ENCODE results near the gene FRK. TPM values are rescaled to one million over a fixed set of nuclear protein-coding genes. Genes with fewer than 3 reads are reported as not detected.
A peak's percentile ranks its signal among the peaks of the same experiment; 100 is the strongest.

The FRK gene
- total RNA-seq, 1 donor from 2014 or later, result 7.3 TPM

- DNase-seq (ENCODE audit: missing footprints) (no peak), ATAC-seq (no peak)
- intact Hi-C loops (cut with DNase I), result no loop called here
Observed at GRCh38 chr6:116083052-116083451, 22.4 kb upstream of the FRK start.

- no peak for ATAC-seq
- intact Hi-C loops (cut with DNase I), result no loop called here
Observed at GRCh38 chr6:116078945-116079344, 18.3 kb upstream of the FRK start.

GRCh38 chr6:116078522-116078921 is 17.8 kb upstream of the FRK start:
- ATAC-seq (no peak), DNase-seq (ENCODE audit: missing footprints) (no peak)
- intact Hi-C loops (cut with DNase I), result no loop called here

More at GRCh38 chr6:116078945-116079344, 18.3 kb upstream of the FRK start:
- DNase-seq (ENCODE audit: missing footprints), result no peak

GRCh38 chr6:116074732-116075390 is 14.2 kb upstream of the FRK start:
- intact Hi-C loops (cut with DNase I), result no loop called here
- ATAC-seq, result no peak

DNA sequence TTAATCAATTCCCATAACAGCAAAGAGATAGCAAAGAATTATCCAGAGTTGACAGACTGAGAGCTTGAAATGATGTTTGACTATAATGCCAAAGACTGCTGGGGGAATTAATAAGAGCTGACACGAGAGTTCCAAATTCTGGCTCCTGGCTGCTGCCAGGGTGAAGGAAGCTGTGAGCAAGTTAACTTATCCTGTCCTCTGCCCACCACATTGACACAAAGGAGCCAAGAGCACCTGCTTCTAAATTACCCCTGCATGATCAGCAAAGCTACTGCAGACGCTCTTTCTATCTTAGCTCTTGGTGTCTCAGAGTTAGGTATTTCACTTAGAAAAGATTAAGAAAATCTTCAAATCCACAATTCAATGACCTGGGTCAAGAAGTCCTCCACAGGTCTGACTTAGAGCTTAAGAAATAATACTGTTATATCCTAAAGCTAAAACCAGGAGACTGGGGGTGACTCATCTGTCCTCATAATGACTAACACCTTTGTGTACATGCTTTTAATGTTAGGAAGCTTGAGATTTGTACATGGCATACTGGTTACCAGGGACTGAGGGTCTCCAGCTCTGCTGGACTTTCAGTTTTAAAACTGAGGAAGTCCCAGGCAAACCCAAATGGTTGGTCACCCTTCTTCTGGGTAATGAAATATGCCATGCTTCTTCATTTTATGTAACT is 13.2 kb upstream of the FRK start:
- ATAC-seq (no peak), DNase-seq (ENCODE audit: missing footprints) (no peak)
- intact Hi-C loops (cut with DNase I), result no loop called here

More at GRCh38 chr6:116074732-116075390, 14.2 kb upstream of the FRK start:
- DNase-seq (ENCODE audit: missing footprints), result no peak

- intact Hi-C loops (cut with DNase I), result no loop called here
- no peak for ATAC-seq
- DNase-seq (ENCODE audit: missing footprints), result no peak
Observed at GRCh38 chr6:116072368-116072767, 11.7 kb upstream of the FRK start.

GRCh38 chr6:116070616-116071389 is 10.1 kb upstream of the FRK start:
- ATAC-seq (no peak), DNase-seq (ENCODE audit: missing footprints) (no peak)
- intact Hi-C loops (cut with DNase I), result no loop called here

GRCh38 chr6:116070101-116070500 is 9.4 kb upstream of the FRK start:
- no peak for ATAC-seq

GRCh38 chr6:116066789-116067188 is 6.1 kb upstream of the FRK start:
- no peak for DNase-seq (ENCODE audit: missing footprints)
- intact Hi-C loops (cut with DNase I), result no loop called here
- ATAC-seq, result no peak

More at GRCh38 chr6:116070101-116070500, 9.4 kb upstream of the FRK start:
- no peak for DNase-seq (ENCODE audit: missing footprints)
- intact Hi-C loops (cut with DNase I), result no loop called here

DNA sequence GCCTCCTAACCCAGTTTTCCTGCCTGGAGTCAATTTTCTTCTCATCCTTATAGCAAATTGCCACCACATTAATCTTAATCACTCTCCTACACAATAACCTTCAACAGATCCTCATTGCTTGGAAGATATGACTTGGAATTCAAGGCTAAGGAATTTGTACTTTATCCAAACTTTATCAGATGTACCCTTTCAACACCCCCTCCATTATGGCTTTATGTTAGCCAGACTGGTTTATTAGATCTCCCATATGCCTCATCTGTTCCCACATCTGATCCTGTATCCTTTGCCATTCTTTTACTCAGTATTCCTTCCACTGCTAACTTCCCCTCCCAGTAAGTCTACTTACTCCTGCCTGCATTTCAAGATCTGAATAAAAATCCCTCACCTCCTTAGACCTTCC is 4.0 kb upstream of the FRK start:
- intact Hi-C loops (cut with DNase I), result no loop called here
- ATAC-seq (no peak), DNase-seq (ENCODE audit: missing footprints) (no peak)

DNA sequence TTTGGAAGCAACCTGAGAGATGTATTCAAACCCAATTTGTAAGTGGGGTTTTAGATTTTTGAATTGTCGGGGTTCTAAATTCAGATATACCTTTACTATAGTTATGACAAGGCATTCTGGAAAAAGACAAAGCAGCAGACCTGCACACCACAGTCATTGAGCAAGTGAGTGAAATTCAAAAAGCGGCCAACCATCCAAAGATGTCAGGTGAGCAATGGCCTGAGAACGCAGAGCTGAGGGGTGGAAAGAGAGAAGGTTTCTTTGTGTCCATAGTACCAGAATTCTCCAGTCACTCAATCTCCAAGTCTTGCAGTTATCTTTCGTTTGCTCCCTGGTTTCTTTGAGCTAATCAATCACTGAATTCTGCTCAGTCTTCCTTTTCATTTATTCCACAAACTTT is 1.8 kb upstream of the FRK start:
- intact Hi-C loops (cut with DNase I), result no loop called here
- ATAC-seq (no peak), DNase-seq (ENCODE audit: missing footprints) (no peak)

DNA sequence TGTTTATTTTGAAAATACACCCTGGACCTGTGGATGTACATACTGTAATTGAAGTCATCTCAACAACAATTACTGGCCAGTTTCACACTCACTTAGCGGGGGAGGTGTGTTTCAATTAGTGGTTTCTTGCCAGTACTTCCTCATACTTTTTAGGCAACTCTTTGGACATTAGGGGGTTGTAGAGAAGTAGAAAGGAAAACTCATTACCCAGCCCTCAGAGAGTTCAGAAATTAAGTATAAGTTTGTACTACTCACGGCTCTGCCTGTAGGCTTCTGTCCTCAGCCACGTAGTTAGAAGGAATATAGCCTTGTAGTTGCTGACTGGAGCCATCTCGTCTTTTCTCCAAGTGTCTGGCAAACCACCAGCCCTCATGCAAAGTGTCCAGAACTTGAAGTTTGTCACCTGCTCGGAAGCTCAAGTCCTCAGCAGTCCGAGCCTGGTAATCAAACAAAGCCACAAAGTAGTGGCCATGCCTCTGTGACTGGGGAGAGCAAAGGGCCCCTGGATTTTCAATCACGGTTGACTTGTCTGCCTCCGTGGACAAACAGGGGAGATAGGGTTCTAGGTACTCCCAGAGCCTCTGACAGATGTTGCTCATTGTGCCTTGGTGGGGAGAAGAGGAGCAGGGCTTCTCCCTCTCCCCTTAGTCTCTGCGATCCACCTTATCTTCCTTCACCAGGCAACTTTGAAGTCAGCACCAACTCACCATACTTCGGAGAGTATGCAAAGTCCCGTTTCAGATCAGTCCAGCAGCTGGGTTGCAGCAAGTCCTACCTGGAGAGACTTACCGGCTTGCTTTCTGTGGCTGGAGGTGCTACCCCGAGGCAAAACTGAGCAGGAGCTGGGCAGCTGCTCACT is 749 bp downstream of the FRK start:
- ATAC-seq, result peak; percentile 26
- DNase-seq (ENCODE audit: missing footprints), result no peak
- intact Hi-C loops (cut with DNase I), result no loop called here

DNA sequence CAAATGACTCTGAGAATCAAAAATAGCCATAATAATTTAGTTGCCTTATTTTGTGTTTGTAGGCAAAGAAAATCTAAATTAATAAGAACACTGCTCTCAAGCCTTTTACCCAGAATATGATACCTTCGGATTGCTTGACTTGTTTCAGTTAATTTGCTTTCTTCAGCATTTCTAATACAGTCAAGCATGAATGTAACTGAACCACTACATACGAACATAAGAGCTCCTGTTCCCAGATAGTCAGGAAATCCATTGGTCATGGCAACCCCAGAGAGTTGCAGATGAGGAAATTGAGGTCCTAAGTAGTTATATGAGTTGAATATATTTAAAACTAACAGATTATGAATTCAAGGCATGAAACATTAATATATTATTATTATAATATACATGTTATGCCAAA is 2.9 kb downstream of the FRK start:
- intact Hi-C loops (cut with DNase I), result no loop called here
- ATAC-seq, result no peak
- DNase-seq (ENCODE audit: missing footprints), result no peak

GRCh38 chr6:116055513-116055912 is 5.2 kb downstream of the FRK start:
- intact Hi-C loops (cut with DNase I), result no loop called here
- no peak for DNase-seq (ENCODE audit: missing footprints)
- no peak for ATAC-seq

DNA sequence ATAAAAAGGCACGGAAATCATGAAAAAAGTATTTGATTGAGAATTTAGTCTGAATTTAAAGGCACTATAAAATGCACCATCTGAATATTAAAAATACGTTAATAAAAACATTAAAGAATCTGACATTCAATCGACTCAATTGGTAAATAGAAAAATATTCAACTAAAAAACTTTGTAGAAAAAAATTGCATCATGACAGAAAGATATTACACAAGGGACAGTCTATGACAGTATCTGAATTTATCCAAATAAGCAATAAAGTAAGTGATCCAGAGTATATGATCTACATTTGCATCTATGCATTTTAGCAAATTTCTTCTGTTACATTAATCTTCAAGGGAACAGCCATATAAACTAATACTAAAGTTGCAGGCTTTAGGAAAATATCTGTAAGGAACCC is 9.4 kb downstream of the FRK start:
- no peak for DNase-seq (ENCODE audit: missing footprints)
- no peak for ATAC-seq
- intact Hi-C loops (cut with DNase I), result no loop called here

DNA sequence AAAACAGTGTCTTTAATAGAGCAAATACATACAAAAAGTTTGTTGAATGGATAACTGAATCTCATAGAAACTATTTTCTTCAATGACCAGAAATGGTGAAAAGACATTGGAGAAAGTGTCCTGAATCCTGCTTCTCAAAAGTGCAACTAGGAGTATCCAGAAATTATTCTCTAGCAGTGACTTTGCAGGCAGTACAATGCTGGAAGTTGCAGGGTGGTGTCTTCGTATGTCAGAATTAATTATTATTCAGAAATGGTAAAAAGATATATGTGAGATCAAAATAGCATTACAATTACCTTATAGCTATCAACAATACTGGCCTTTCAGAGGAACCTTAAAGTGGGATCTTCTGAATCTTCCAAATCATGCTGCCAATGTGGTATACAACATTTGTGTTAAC is 10.0 kb downstream of the FRK start:
- intact Hi-C loops (cut with DNase I), result no loop called here
- DNase-seq (ENCODE audit: missing footprints), result no peak
- no peak for ATAC-seq

- DNase-seq (ENCODE audit: missing footprints) (no peak), ATAC-seq (no peak)
- intact Hi-C loops (cut with DNase I), result no loop called here
Observed at GRCh38 chr6:116049321-116049720, 11.4 kb downstream of the FRK start.

DNA sequence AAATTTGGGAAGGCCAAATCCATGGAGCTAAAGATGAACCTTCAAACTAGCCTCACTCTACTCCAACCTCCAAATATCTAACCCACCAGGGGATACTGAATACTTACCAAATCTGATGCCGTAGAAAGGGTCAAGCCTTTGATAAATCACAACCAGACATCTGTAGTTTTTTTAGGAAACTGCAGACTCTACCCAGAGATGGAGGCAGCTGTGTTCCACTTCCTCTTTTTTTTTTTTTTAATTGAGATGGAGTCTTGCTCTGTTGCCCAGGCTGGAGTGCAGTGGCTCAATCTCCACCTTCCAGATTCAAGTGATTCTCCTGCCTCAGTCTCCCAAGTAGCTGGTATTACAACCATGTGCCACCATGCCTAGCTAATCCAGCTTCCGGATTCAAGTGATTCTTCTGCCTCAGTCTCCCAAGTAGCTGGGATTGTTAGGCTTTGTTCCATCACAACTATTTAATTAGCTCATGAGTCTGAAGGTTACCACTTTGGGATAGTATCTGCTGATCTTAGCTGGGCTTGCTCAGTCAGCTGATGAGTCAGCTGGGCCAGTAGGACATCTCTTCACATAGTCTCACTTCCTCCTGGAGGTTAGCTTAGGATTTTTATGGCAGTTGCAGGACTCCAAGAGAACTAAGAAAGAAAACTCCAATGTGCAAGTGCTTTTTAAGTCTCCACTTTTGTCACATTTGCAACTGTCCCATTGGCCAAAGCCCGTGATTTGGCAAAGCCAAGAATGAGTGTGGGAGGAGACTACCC is 13.3 kb downstream of the FRK start:
- intact Hi-C loops (cut with DNase I), result no loop called here
- DNase-seq (ENCODE audit: missing footprints) (no peak), ATAC-seq (no peak)
